WTC11 (cell line): ENCODE data around the gene GBF1. TPM values are rescaled to one million over a fixed set of nuclear protein-coding genes. Genes with fewer than 3 reads are reported as not detected.

Source experiments
- ATAC-seq: fragments of 200-7000 bp; cut with Tn5 transposase; 2 replicates; pipeline ENCODE4 v1.10.0; 2021; ENCODE audit warnings: mild to moderate bottlenecking, moderate library complexity
- CTCF ChIA-PET: fragments of 300-600 bp; sonication (Branson Sonifier 250); formaldehyde crosslinking; loops from one replicate; lab custom pipeline; 2021; ENCODE audit warnings: antibody characterized with exemption; lab: Charles Lee
- POLR2A ChIA-PET: fragments of 350-600 bp; sonication (Branson Sonifier 250); formaldehyde crosslinking; loops from one replicate; lab custom pipeline; 2021; ENCODE audit warnings: antibody characterized with exemption; lab: Charles Lee
- DNase-seq: peaks from one replicate; pipeline ENCODE4 v3.0.0; 2021; ENCODE audit warnings: low spot score
- H3K27ac Mint-ChIP-seq: 2 replicates; pipeline ENCODE4 v1.8.0; 2021; ENCODE audit warnings: mixed read lengths
- H3K27me3 Mint-ChIP-seq: 2 replicates; pipeline ENCODE4 v1.8.0; 2021; ENCODE audit warnings: low read depth, mild to moderate bottlenecking, moderate library complexity, mixed read lengths
- H3K36me3 Mint-ChIP-seq: 2 replicates; pipeline ENCODE4 v1.8.0; 2021; ENCODE audit warnings: mixed read lengths
- H3K4me1 Mint-ChIP-seq: 2 replicates; pipeline ENCODE4 v1.8.0; 2022; ENCODE audit warnings: mixed read lengths
- H3K4me3 Mint-ChIP-seq: 2 replicates; pipeline ENCODE4 v1.8.0; 2021; ENCODE audit warnings: mild to moderate bottlenecking, moderate library complexity, mixed read lengths
- H3K9me3 Mint-ChIP-seq: 2 replicates; pipeline ENCODE4 v1.8.0; 2021; ENCODE audit warnings: mixed read lengths
- CREB1 ChIP-seq: sonication (generic); formaldehyde crosslinking; IDR thresholded peaks from 2 replicates; pipeline ENCODE4 v1.8.0; 2023; ENCODE audit warnings: mild to moderate bottlenecking, missing genetic modification reagents
- ETV6 ChIP-seq: sonication (generic); formaldehyde crosslinking; IDR thresholded peaks from 2 replicates; pipeline ENCODE4 v1.8.1; 2022; ENCODE audit warnings: mild to moderate bottlenecking, missing genetic modification reagents
- FOXJ3 ChIP-seq: sonication (generic); formaldehyde crosslinking; IDR thresholded peaks from 2 replicates; pipeline ENCODE4 v1.9.0; 2021; ENCODE audit warnings: missing genetic modification reagents, mild to moderate bottlenecking, borderline replicate concordance
- RELA ChIP-seq: sonication (generic); formaldehyde crosslinking; IDR thresholded peaks from 2 replicates; pipeline ENCODE4 v1.8.1; 2022; ENCODE audit warnings: missing genetic modification reagents, mild to moderate bottlenecking, borderline replicate concordance
- SMAD4 ChIP-seq: sonication (generic); formaldehyde crosslinking; IDR thresholded peaks from 2 replicates; pipeline ENCODE4 v1.8.0; 2022; ENCODE audit warnings: mild to moderate bottlenecking, missing genetic modification reagents
- SP1 ChIP-seq: sonication (generic); formaldehyde crosslinking; conservative IDR thresholded peaks from 2 replicates; pipeline ENCODE4 v1.8.1; 2022; ENCODE audit warnings: missing genetic modification reagents
- ZNF232 ChIP-seq: sonication (generic); formaldehyde crosslinking; IDR thresholded peaks from 2 replicates; pipeline ENCODE4 v1.8.0; 2022; ENCODE audit warnings: mild to moderate bottlenecking, missing genetic modification reagents
- ZNF423 ChIP-seq: fragments of 250-450 bp; sonication (Bioruptor Pico); IDR thresholded peaks from 2 replicates; pipeline ENCODE4 v2.1.2; 2022; ENCODE audit warnings: mild to moderate bottlenecking, moderate library complexity
- total RNA-seq: library from RNA; stranded (reverse); gene quantifications from 3 replicates; pipeline ENCODE4 v1.2.3, GENCODE V29; 2021
- TF ChIP-seq, protein P1 (sequence below): fragments of 250-450 bp; sonication (Bioruptor Pico); IDR thresholded peaks from 2 replicates; pipeline ENCODE4 v1.9.0; 2021; ENCODE audit warnings: mild to moderate bottlenecking
- TF ChIP-seq, protein P2 (sequence below): fragments of 250-450 bp; sonication (Bioruptor Pico); IDR thresholded peaks from 2 replicates; pipeline ENCODE4 v1.8.0; 2021; ENCODE audit warnings: mild to moderate bottlenecking
- TF ChIP-seq, protein P3 (sequence below): sonication (generic); formaldehyde crosslinking; conservative IDR thresholded peaks from 2 replicates; pipeline ENCODE4 v1.8.1; 2023; ENCODE audit warnings: mild to moderate bottlenecking, low read depth, missing genetic modification reagents, moderate library complexity
- TF ChIP-seq, protein P4 (sequence below): sonication (generic); formaldehyde crosslinking; conservative IDR thresholded peaks from 2 replicates; pipeline ENCODE4 v1.8.1; 2022; ENCODE audit warnings: mild to moderate bottlenecking, missing genetic modification reagents
- TF ChIP-seq, protein P5 (sequence below): sonication (generic); formaldehyde crosslinking; IDR thresholded peaks from 2 replicates; pipeline ENCODE4 v1.8.1; 2022; ENCODE audit warnings: low read depth, mild to moderate bottlenecking, moderate library complexity, missing genetic modification reagents, borderline replicate concordance
- TF ChIP-seq, protein P6 (sequence below): fragments of 250-450 bp; sonication (Bioruptor Pico); IDR thresholded peaks from 2 replicates; pipeline ENCODE4 v1.9.0; 2021; ENCODE audit warnings: moderate library complexity, mild to moderate bottlenecking, inconsistent platforms, borderline replicate concordance
- TF ChIP-seq, protein P7 (sequence below): sonication (generic); formaldehyde crosslinking; IDR thresholded peaks from 2 replicates; pipeline ENCODE4 v1.8.1; 2022; ENCODE audit warnings: missing genetic modification reagents, borderline replicate concordance

The GBF1 gene
- total RNA-seq, 1 experiment from 2014 or later = 32.4 TPM

DNA sequence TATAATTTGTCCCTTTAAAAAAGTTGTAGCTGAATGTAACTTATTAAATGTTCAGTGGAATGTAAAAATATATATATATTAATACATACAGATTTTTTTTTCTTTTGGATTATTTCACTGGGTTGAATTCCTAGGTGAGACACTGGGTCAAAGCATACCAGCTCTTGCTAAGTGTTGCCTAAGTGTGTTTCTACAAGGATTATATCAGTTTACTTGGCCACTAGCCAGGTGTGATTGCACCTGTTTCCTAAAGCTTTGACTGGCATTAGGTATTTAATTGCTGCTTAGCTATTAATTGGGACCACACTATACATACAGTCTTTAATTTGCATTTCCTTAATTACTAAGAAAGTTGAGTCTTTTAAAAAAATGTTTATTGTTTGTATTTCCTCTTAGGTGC, 24.7 kb upstream of the GBF1 start (continued):
- TF ChIP-seq, protein P1, sequence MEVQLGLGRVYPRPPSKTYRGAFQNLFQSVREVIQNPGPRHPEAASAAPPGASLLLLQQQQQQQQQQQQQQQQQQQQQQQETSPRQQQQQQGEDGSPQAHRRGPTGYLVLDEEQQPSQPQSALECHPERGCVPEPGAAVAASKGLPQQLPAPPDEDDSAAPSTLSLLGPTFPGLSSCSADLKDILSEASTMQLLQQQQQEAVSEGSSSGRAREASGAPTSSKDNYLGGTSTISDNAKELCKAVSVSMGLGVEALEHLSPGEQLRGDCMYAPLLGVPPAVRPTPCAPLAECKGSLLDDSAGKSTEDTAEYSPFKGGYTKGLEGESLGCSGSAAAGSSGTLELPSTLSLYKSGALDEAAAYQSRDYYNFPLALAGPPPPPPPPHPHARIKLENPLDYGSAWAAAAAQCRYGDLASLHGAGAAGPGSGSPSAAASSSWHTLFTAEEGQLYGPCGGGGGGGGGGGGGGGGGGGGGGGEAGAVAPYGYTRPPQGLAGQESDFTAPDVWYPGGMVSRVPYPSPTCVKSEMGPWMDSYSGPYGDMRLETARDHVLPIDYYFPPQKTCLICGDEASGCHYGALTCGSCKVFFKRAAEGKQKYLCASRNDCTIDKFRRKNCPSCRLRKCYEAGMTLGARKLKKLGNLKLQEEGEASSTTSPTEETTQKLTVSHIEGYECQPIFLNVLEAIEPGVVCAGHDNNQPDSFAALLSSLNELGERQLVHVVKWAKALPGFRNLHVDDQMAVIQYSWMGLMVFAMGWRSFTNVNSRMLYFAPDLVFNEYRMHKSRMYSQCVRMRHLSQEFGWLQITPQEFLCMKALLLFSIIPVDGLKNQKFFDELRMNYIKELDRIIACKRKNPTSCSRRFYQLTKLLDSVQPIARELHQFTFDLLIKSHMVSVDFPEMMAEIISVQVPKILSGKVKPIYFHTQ (CRISPR knock-in tag) = no peak
- TF ChIP-seq, protein P2, sequence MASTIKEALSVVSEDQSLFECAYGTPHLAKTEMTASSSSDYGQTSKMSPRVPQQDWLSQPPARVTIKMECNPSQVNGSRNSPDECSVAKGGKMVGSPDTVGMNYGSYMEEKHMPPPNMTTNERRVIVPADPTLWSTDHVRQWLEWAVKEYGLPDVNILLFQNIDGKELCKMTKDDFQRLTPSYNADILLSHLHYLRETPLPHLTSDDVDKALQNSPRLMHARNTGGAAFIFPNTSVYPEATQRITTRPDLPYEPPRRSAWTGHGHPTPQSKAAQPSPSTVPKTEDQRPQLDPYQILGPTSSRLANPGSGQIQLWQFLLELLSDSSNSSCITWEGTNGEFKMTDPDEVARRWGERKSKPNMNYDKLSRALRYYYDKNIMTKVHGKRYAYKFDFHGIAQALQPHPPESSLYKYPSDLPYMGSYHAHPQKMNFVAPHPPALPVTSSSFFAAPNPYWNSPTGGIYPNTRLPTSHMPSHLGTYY (CRISPR knock-in tag) = no peak
- TF ChIP-seq, protein P3, sequence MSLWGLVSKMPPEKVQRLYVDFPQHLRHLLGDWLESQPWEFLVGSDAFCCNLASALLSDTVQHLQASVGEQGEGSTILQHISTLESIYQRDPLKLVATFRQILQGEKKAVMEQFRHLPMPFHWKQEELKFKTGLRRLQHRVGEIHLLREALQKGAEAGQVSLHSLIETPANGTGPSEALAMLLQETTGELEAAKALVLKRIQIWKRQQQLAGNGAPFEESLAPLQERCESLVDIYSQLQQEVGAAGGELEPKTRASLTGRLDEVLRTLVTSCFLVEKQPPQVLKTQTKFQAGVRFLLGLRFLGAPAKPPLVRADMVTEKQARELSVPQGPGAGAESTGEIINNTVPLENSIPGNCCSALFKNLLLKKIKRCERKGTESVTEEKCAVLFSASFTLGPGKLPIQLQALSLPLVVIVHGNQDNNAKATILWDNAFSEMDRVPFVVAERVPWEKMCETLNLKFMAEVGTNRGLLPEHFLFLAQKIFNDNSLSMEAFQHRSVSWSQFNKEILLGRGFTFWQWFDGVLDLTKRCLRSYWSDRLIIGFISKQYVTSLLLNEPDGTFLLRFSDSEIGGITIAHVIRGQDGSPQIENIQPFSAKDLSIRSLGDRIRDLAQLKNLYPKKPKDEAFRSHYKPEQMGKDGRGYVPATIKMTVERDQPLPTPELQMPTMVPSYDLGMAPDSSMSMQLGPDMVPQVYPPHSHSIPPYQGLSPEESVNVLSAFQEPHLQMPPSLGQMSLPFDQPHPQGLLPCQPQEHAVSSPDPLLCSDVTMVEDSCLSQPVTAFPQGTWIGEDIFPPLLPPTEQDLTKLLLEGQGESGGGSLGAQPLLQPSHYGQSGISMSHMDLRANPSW = no peak
- TF ChIP-seq SP1 (CRISPR knock-in tag) = no peak
- TF ChIP-seq FOXJ3 = no peak
- no peak for TF ChIP-seq RELA (CRISPR knock-in tag)
- TF ChIP-seq, protein P4, sequence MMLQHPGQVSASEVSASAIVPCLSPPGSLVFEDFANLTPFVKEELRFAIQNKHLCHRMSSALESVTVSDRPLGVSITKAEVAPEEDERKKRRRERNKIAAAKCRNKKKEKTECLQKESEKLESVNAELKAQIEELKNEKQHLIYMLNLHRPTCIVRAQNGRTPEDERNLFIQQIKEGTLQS (CRISPR knock-in tag) = no peak
- TF ChIP-seq SMAD4 (CRISPR knock-in tag) = no peak
- no peak for TF ChIP-seq ZNF423 (CRISPR knock-in tag)
- no peak for TF ChIP-seq ZNF232 (CRISPR knock-in tag)
- TF ChIP-seq, protein P5, sequence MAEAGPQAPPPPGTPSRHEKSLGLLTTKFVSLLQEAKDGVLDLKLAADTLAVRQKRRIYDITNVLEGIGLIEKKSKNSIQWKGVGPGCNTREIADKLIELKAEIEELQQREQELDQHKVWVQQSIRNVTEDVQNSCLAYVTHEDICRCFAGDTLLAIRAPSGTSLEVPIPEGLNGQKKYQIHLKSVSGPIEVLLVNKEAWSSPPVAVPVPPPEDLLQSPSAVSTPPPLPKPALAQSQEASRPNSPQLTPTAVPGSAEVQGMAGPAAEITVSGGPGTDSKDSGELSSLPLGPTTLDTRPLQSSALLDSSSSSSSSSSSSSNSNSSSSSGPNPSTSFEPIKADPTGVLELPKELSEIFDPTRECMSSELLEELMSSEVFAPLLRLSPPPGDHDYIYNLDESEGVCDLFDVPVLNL (CRISPR knock-in tag) = no peak

DNA sequence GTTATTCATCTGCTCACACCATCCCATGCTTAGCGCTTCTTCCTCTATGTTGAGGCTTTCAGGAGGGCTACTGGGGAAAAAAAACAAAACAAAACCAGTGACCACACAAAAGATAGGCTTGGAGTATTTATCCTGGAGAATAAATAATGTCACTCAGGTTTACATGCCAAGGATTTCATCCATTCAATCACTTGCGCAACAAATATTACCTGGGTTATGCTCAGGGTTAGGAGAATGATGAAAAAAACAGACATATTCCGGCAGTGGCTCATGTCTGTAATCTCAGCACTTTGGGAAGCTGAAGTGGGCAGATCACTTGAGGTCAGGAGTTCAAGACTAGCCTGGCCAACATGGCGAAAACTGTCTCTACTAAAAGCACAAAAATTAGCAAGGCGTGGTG, 22.5 kb upstream of the GBF1 start:
- TF ChIP-seq ETV6 (no peak), CREB1 (CRISPR knock-in tag) (no peak)
- TF ChIP-seq, protein P6, sequence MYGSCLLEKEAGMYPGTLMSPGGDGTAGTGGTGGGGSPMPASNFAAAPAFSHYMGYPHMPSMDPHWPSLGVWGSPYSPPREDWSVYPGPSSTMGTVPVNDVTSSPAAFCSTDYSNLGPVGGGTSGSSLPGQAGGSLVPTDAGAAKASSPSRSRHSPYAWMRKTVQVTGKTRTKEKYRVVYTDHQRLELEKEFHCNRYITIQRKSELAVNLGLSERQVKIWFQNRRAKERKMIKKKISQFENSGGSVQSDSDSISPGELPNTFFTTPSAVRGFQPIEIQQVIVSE (CRISPR knock-in tag) = no peak
- TF ChIP-seq, protein P7, sequence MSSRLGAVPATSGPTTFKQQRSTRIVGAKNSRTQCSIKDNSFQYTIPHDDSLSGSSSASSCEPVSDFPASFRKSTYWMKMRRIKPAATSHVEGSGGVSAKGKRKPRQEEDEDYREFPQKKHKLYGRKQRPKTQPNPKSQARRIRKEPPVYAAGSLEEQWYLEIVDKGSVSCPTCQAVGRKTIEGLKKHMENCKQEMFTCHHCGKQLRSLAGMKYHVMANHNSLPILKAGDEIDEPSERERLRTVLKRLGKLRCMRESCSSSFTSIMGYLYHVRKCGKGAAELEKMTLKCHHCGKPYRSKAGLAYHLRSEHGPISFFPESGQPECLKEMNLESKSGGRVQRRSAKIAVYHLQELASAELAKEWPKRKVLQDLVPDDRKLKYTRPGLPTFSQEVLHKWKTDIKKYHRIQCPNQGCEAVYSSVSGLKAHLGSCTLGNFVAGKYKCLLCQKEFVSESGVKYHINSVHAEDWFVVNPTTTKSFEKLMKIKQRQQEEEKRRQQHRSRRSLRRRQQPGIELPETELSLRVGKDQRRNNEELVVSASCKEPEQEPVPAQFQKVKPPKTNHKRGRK (CRISPR knock-in tag) = no peak
- TF ChIP-seq, protein P3 = no peak
- TF ChIP-seq, all 79 proteins: peak for 0
- ATAC-seq = no peak
- ChIA-PET CTCF (interaction anchor here (0.7 to 1.3 kb wide), 2 partner anchors 9 to 161 kb away, joined by 3 to 4 read pairs; no protein-coding TSS in a partner anchor), POLR2A (no interaction called here)
- H3K4me3 Mint-ChIP-seq = no peak overlapping the region
- peaks cover 70% of the 10 kb centered on the region for H3K27me3 Mint-ChIP-seq
- peaks cover 5% of the 10 kb centered on the region; the same call in 1 of the 2 replicates for H3K4me1 Mint-ChIP-seq
- H3K36me3 Mint-ChIP-seq = no peaks in the 10 kb centered on the region
- no peaks in the 10 kb centered on the region for H3K9me3 Mint-ChIP-seq
- no peak for DNase-seq
- H3K27ac Mint-ChIP-seq = no peak overlapping the region
